ENCODE data around the gene SOX13. TPM values are rescaled to one million over a fixed set of nuclear protein-coding genes. Genes with fewer than 3 reads are reported as not detected.

SOX13 gene
- total and polyA plus RNA-seq, 9 of the 15 experiments (the other 6 are each of a cell fraction or from before 2014, with no cell fraction given), result 0.03 to 0.35 (median 0.06) TPM; not detected in 5

GRCh38 chr1:204177133-204177532 is 104.2 kb downstream of the SOX13 start (continued):
- 0 out of 4 replicates have a peak, but pooled peaks of 1 of the 2 experiments have one; percentile 39 for TF ChIP-seq ZNF318 (IDR thresholded peaks at IDR 0.05; ENCODE audit: borderline replicate concordance in 1 of 2, low read depth in 1 of 2)
- peak; percentile 91; the same call in 1 of the 2 replicates for TF ChIP-seq RNF2 (IDR thresholded peaks at IDR 0.05)
- TF ChIP-seq ZKSCAN8 (CRISPR knock-in tag; IDR thresholded peaks at IDR 0.05), result peak; percentile 73
- TF ChIP-seq HDAC3 (IDR thresholded peaks at IDR 0.05; ENCODE audit: borderline replicate concordance, partially characterized antibody), result peak; percentile 47
- TF ChIP-seq NCOR1 (IDR thresholded peaks at IDR 0.05), result peak; percentile 86
- TF ChIP-seq RBM17 (IDR thresholded peaks at IDR 0.05; ENCODE audit: borderline replicate concordance, low read depth, low read length), result no peak
- peak; percentile 64; the same call in 1 of the 2 replicates for TF ChIP-seq PML (IDR thresholded peaks at IDR 0.05; ENCODE audit: low read length)
- peak; percentile 58; the same call in 1 of the 2 replicates for TF ChIP-seq HLTF (IDR thresholded peaks at IDR 0.05)
- TF ChIP-seq BRF2 (IDR thresholded peaks at IDR 0.05; ENCODE audit: borderline replicate concordance, insufficient read depth, insufficient read length), result no peak
- TF ChIP-seq HDAC2 (IDR thresholded peaks at IDR 0.05), result peak; percentile 59; the same call in 1 of the 2 replicates
- peak; percentile 92 for TF ChIP-seq TEAD4 (IDR thresholded peaks at IDR 0.05; ENCODE audit: low read length)
- TF ChIP-seq TEAD4 (CRISPR knock-in tag; IDR thresholded peaks at IDR 0.05; ENCODE audit: borderline replicate concordance), result no peak
- 0 out of 2 replicates have a peak, but pooled peaks have one; percentile 24 for TF ChIP-seq ZBTB17 (CRISPR knock-in tag; IDR thresholded peaks at IDR 0.05)
- TF ChIP-seq HDAC1 (IDR thresholded peaks at IDR 0.05), result 0 out of 4 replicates have a peak, but pooled peaks of 1 of the 2 experiments have one; percentile 43
- TF ChIP-seq E4F1 (CRISPR knock-in tag; IDR thresholded peaks at IDR 0.05; ENCODE audit: borderline replicate concordance), result no peak
- no peak for TF ChIP-seq ZSCAN32 (CRISPR knock-in tag; IDR thresholded peaks at IDR 0.05)
